Measurements from ENCODE around the gene KIFC3.

- TF ChIP-seq CTCF (IDR thresholded peaks at IDR 0.05; ENCODE audit: insufficient read depth, low read depth, low read length) (no peak), EZH2 (IDR thresholded peaks at IDR 0.05; ENCODE audit: insufficient read depth, low read length) (no peak)
Measured at GRCh38 chr16:57830890-57831484, 28.7 kb upstream of the KIFC3 start.
